Gastroesophageal sphincter (tissue), 3 donors: ENCODE results near the gene DROSHA.

Experiments
- EP300 ChIP-seq: sonication (generic); formaldehyde crosslinking; IDR thresholded peaks from one replicate; pipeline ENCODE4 v1.6.1; 2017; ENCODE audit warnings: antibody characterized with exemption, mild to moderate bottlenecking
- POLR2AphosphoS5 ChIP-seq: sonication (generic); formaldehyde crosslinking; IDR thresholded peaks from one replicate; pipeline ENCODE4 v1.6.1; 2017; ENCODE audit warnings: antibody characterized with exemption
- TF ChIP-seq, protein P1 (sequence below), 4 experiments: fragments of 200-600 bp in 2 of 4; fragments of 450-650 bp in 2 of 4; sonication (generic) in 1 of 4; IDR thresholded peaks; one replicate each; pipeline ENCODE4 v1.5.1; 2017 to 2019; ENCODE audit warnings: antibody characterized with exemption in 4 of 4, mild to moderate bottlenecking in 2 of 4, moderate library complexity in 2 of 4

DNA sequence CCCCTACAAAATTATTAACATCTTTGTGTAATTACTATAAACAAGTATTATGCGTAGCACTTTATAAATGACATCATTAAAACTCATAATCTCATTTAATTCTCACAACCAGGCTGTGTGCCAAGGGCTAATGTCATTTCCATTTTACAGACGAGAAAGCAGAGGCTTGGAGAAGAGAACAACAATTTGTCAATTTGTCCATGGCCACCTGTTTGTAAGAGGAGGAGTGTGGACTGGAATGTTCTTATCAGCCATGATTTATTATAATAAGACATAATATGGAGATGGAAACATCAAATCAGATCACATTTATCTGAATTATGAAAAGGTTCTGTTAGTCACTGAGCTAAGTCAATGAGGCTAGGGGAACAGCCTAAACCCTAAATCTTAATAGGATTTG is 97.0 kb downstream of the DROSHA start:
- TF ChIP-seq POLR2AphosphoS5 (no peak), EP300 (no peak)
- TF ChIP-seq, protein P1, sequence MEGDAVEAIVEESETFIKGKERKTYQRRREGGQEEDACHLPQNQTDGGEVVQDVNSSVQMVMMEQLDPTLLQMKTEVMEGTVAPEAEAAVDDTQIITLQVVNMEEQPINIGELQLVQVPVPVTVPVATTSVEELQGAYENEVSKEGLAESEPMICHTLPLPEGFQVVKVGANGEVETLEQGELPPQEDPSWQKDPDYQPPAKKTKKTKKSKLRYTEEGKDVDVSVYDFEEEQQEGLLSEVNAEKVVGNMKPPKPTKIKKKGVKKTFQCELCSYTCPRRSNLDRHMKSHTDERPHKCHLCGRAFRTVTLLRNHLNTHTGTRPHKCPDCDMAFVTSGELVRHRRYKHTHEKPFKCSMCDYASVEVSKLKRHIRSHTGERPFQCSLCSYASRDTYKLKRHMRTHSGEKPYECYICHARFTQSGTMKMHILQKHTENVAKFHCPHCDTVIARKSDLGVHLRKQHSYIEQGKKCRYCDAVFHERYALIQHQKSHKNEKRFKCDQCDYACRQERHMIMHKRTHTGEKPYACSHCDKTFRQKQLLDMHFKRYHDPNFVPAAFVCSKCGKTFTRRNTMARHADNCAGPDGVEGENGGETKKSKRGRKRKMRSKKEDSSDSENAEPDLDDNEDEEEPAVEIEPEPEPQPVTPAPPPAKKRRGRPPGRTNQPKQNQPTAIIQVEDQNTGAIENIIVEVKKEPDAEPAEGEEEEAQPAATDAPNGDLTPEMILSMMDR (IDR thresholded peaks at IDR 0.05) = no peak
